Measurements from ENCODE around the gene USP34. TPM values are rescaled to one million over a fixed set of nuclear protein-coding genes. Genes with fewer than 3 reads are reported as not detected.

The USP34 gene
- total RNA-seq, 1 donor from 2014 or later = 43.5 TPM

DNA sequence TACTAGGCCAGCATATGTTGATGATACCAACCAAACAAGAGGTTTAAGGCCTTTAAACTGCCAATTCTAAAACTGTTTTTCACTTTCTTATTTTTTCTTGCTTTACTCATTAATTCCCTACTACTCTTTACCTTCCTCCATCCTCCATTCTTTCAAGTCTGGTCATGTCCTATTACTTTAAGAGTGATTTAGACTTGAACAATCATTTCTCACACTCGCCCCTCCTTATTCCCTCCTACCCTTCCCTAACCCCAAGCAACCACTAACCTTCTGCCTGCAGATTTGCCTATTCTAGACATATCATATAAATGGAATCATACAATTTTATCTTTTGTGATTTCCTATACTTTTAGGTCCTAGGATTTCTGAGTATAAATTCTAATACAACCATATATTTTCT lies 127.7 kb downstream of the USP34 start:
- intact Hi-C loops (cut with DNase I) = no loop called here
- DNase-seq (no peak), ATAC-seq (ENCODE audit: poor library complexity) (no peak)

DNA sequence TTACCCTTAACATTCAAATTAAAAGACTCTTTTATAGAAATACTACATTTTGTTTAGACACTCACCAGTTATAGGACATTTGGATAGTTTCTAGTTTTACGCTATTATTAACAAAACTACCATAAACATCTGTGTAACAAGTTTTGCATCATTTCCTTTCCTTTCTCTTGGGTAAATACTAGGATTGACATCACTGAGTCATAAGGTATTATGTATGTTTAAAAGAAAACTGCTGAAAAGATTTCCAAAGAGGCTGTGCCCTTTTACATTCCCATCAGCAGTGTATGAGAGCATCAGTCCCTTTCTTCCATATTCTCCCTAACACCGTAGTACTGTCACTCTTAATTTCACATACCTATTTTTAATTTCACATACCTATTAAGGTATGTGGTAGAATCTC lies 130.6 kb downstream of the USP34 start:
- intact Hi-C loops (cut with DNase I) = no loop called here
- ATAC-seq (ENCODE audit: poor library complexity) (no peak), DNase-seq (no peak)

DNA sequence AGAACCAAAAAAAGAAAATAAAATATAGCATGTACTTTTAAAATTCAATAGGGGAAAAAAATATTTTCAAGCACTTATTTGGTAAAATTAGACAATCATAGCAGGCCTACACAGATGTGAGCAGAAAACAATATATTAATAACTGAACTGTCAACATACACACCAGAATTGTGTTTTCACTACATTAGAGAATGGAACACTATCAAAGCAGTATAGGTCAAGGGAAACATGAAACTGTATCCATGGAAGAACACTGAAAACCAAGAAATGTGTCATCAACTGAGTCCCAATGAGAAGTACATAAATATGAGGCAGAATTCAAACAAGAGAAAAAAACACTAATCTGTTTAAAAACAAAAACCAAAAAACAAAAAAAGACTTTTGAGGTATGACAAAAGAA lies 132.4 kb downstream of the USP34 start:
- DNase-seq = no peak
- ATAC-seq (ENCODE audit: poor library complexity) = no peak
- intact Hi-C loops (cut with DNase I) = no loop called here

DNA sequence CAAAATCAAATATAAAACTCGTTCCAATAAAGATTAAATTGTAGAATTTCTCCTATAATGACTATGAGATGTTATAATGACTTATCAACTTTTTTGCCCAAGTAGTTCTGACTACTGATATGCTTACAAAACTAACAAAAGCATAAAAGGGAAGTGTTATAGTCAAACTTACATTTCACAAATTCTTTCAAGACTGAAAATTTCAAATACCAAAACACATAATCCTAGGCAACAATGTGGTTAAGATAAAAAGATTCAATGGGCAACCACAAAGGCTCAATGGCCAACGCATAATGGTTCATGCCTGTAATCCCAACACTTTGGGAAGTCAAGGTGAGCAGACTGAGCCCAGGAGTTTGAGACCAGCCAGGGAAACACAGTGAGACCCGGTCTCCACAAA lies 135.7 kb downstream of the USP34 start:
- DNase-seq = no peak
- ATAC-seq (ENCODE audit: poor library complexity) = no peak
- intact Hi-C loops (cut with DNase I) = no loop called here

DNA sequence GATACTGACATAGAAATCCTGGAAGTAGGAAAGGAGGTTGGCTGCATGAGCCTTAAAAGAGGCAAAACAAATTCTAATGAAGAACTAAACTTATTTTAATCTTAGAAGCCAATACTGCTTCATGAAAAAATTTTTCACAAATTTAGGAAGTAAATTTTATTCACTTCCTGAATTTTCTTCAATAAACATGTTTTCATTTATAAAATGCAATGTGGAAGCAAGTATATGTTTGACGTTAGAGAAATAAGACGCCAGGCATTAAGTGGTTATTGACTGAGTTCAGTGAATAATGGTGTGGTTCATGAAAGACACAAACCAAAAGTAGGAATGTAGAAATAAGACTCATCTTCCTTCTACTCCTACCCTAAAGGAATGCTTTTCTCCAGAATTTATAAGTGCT lies 136.4 kb downstream of the USP34 start:
- intact Hi-C loops (cut with DNase I) = no loop called here
- ATAC-seq (ENCODE audit: poor library complexity) = no peak
- DNase-seq = no peak

DNA sequence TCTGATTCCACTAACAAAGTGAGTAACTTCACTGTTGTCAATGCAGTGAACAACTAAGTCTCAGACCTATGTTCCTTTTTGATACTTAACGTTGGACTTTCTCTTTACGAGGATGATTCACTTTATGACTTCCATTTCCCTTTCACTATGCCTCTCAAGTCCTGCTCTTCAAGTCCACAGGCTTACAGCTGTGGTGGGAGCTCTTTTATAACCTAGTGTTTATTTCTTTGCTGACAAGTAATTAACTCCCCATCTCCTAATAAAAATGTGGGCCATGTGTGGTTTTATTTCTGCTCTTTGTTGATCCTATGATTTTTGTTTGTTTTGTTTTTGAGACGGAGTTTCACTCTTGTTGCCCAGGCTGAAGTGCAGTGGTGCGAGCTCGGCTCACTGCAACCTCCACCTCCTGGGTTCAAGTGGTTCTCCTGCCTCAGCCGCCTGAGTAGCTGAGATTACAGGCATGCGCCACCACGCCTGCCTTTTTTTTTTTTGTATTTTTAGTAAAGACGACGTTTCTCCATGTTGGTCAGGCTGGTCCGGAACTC lies 142.1 kb downstream of the USP34 start:
- DNase-seq (no peak), ATAC-seq (ENCODE audit: poor library complexity) (no peak)
- intact Hi-C loops (cut with DNase I) = no loop called here

DNA sequence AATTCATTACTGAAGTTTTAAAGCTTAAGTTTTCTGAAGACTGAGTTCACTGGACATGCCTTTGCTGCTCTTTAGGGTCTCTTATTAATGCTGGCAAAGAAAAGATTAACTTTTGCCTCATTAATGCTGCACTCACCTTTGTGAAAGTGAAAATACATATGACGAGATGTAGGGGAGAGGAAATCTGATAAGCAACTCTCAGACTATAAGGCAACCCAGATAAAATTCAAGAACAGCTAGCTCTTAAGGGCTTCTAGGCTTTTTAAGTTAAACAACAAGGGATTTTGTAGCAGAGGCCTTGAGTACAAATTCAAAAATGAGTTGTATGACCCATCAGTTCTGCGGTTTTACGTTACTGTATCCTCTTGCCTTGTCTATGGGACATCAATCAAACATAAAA lies 143.7 kb downstream of the USP34 start:
- no peak for ATAC-seq (ENCODE audit: poor library complexity)
- intact Hi-C loops (cut with DNase I) = no loop called here
- DNase-seq = no peak

DNA sequence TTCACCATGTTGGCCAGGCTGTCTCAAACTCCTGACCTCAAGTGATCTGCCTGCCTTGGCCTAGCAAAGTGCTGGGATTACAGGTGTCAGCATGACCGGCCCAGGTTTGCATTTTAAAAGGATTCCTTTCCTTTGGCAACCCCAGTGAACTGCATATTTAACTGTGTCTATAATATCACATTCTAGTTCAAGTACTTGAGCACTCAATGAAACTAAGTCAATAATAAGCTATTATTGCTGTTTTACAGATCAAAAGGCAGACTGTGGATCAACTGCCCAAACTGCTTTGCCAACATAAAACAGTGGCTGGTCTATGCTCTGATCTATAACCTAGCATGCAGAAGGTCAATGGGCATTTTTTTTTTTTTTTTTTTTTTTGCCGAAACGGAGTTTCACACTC lies 144.5 kb downstream of the USP34 start:
- intact Hi-C loops (cut with DNase I) = no loop called here
- ATAC-seq (ENCODE audit: poor library complexity) = no peak
- no peak for DNase-seq

DNA sequence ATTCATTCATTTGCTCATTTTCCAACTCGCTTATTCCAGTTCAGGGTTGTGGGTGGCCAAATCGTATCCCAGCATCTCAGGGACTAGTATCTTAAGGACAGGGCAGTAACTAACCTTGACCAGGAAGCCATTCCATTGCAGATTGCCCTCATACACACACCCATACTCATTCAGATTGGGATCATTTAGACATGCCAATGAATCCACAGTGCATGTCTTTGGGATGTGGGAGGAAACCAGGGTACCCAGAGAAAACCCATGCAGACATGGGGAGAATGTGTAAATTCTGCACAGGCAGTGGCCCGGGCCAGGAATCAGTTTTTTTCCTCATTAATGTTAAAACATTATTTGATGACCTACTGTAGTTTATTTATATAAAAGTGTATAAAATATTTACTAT lies 150.7 kb downstream of the USP34 start:
- ATAC-seq (ENCODE audit: poor library complexity) (no peak), DNase-seq (no peak)
- intact Hi-C loops (cut with DNase I) = no loop called here

DNA sequence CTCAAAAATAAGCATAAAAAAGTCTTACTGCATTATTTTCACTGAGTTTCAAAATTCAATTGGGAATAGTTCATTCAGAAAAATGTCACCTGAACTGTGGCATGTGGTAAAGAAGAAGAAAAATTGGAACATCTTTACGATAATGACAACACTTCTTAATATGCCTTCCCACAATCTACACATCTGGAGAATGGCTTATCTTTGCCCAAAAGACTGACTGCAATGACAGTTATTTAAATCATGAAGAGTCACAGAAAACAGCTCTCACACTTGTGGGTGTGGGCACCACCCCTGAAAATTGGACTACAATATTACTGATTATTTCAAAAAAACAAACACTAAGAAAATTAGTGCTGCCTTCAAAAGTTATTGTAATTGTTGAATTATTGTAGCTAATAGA lies 152.3 kb downstream of the USP34 start:
- ATAC-seq (ENCODE audit: poor library complexity) = no peak
- intact Hi-C loops (cut with DNase I) = no loop called here

DNA sequence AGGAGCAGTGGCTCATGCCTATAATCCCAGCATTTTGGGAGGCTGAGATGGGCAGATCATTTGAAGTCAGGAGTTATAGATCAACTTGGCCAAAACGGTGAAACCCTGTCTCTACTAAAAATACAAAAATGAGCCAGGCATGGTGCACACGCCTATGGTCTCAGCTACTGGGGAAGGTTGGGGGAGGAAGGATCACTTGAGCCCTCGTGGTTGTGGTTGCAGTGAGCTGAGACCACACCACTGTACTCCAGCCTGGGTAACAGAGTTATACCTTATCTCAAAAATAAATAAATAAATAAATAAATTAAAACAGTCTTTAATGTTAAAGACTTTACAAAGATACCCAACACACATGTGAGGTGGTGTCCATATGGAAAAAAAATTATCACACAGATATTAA lies 174.9 kb downstream of the USP34 start:
- intact Hi-C loops (cut with DNase I) = no loop called here
- ATAC-seq (ENCODE audit: poor library complexity) (no peak), DNase-seq (no peak)

More for the DNA sequence above, 152.3 kb downstream of the USP34 start:
- no peak for DNase-seq

DNA sequence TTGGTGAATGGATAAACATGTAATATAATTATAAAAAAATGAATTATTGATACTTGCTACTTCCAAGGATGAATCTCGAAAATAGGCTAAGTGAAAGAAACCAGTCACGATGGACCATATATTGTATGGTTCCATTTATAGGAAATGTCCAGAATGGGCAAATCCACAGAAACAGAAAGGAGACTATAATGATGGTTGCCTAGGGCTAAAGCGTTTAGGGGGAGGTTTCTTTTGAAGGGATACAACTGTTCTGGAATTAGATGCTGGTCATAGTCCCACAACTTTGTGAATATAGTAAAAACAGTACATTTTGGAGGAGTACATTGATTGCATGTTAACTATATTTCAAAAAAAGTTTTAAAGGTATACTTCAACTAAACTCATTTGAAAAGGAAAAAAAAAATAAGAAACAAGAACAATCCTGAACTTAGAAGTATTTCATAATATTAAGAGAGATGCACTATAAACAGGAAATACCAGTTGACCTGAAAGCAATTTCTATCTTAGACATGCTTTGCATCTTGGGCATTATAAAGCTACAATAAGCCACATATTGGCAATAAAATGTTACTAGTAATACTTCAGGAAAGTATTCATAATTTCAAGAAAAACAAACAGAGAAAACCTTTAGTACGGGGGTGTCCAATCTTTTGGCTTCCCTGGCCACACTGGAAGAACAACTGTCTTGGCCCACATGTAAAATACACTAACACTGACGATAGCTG lies 178.9 kb downstream of the USP34 start:
- intact Hi-C loops (cut with DNase I) = no loop called here
- ATAC-seq (ENCODE audit: poor library complexity) (no peak), DNase-seq (no peak)

DNA sequence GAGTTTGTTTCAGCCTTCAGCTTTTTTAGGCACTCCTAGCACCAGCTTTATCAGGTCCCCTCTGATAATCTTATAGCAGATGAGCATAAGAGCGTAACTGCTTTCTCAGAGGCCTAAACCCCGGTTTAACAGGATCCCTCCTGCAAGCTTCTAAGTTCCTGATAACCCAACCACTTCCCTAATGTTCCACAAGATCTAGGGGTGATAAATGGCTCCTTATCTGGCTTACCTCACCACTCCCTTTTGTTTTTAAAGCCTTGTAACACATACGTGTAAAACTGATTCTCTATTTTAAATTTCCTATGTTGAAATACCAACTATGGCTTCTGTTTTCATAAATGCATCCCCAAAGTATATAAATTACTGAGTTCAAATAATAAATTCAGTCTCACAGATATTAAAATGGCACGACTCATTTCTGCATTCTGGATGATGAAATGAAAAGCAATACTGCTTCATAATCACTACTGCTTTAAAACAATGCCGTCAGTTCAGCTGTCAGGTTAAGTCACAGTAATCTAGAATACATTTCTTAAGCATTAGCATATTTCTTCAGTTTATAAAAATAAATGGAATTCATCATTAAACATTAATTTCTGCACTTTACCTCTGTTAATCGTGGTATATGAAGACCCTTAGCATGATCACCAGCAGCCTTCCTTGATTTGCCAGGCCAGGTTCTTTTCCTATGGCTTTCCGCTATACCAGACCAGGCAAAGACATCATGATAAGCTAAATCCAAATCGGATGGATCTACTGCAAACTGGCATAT lies 182.6 kb downstream of the USP34 start:
- ATAC-seq (ENCODE audit: poor library complexity) = no peak
- no peak for DNase-seq
- intact Hi-C loops (cut with DNase I) = no loop called here

DNA sequence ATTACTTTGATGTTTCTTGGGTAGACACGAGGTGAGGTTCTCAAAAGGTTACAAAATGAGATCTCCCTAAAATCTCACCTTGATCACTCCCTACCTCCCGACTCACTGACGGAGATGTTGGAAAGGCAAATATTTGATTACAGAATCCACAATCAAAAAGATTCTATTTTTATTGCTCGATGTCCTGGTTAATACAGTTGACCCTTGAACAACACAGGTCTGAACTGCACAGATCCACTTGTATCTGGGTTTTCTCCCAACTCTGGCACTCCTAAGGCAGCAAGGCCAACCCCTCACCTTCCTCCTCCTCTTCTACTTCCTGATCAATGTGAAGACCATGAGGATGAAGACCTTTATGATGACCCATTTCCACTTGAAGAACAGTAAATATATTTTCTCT lies 183.6 kb downstream of the USP34 start:
- intact Hi-C loops (cut with DNase I) = no loop called here
- ATAC-seq (ENCODE audit: poor library complexity) = no peak
- no peak for DNase-seq

DNA sequence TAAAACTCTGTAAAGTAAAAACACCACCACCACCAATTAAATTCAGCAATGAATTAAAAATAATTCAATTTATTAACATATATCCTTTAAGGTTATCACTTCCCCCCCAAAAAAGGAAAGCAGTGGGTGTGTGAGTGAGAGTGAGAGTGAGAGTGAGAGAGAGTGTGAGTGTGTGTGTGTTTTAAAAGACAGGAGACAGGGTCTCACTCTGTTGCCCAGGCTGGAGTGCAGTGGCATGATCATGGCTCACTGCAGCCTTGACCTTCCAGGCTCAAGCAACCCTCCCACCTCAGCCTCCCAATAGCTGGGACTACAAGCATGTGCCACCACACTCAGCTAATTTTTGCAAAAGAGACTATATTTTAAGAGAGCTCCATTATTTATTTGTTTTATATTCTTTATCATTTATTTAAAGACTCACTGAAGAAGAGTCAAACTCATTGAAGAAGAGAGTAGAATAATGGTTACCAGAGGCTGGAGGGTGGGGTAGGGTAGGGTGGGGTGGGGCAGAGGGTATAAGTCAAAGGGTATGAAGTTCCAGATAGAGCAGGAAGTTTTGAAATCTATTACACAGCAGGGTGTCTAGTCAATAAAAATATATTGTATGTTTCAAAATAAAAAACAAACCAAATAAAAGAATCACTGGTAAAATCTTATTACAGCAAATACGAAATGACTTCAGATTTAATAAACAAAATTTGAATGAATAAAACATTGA lies 187.3 kb downstream of the USP34 start:
- DNase-seq (no peak), ATAC-seq (ENCODE audit: poor library complexity) (no peak)
- intact Hi-C loops (cut with DNase I) = no loop called here

DNA sequence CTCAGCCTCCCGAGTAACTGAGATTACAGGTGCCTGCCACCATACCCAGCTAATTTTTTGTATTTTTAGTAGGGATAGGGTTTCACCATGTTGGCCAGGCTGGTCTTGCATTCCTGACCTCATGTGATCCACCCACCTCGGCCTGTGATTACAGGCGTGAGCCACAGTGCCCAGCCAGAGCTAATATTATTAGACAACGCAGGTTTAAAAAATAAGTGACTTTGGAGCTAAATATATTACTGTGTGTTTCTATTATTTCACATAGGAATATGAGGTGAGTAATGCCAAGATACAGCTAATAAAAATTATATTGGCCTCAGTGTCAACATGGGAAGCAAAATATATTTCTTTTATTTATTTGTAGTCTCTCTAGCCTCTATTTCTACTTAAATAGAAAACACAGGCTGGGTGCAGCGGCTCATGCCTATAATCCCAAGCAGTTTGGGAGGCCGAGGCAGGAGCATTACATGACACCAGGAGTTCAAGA lies 188.7 kb downstream of the USP34 start:
- no peak for DNase-seq
- intact Hi-C loops (cut with DNase I) = no loop called here
- ATAC-seq (ENCODE audit: poor library complexity) = no peak

DNA sequence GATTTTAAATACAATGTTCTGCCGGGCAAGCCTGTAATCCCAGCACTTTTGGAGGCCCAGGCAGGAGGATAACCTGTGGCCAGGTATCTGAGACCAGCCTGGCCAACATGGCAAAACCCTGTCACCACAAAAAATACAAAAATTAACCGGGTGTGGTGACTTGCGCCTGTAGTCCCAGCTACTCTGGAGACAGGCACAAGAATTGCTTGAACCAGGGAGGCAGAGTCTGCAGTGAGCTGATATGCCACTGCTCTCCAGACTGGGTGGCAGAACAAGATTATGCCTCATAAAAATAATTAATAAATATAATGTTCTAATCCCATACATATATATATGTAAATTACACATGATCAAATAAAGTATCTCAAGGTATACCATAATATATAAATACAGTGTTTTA lies 189.6 kb downstream of the USP34 start:
- intact Hi-C loops (cut with DNase I) = no loop called here
- ATAC-seq (ENCODE audit: poor library complexity) = no peak
- no peak for DNase-seq

DNA sequence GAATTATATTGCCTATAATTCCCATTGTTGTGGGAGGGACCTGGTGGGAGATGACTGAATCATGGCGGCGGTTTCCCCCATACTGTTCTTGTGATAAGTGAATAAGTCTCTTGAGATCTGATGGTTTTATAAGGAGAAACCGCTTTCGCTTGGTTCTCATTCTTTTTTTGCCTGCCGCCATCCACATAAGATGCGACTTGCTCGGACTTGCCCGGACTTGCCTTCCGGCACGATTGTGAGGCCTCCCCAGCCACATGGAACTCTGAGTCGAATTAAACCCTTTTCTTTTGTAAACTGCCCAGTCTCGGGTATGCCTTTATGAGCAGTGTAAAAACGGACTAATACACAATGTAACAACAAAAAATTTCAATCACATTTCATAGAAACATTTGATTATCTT lies 193.1 kb downstream of the USP34 start:
- no peak for DNase-seq
- intact Hi-C loops (cut with DNase I) = no loop called here
- ATAC-seq (ENCODE audit: poor library complexity) = no peak

DNA sequence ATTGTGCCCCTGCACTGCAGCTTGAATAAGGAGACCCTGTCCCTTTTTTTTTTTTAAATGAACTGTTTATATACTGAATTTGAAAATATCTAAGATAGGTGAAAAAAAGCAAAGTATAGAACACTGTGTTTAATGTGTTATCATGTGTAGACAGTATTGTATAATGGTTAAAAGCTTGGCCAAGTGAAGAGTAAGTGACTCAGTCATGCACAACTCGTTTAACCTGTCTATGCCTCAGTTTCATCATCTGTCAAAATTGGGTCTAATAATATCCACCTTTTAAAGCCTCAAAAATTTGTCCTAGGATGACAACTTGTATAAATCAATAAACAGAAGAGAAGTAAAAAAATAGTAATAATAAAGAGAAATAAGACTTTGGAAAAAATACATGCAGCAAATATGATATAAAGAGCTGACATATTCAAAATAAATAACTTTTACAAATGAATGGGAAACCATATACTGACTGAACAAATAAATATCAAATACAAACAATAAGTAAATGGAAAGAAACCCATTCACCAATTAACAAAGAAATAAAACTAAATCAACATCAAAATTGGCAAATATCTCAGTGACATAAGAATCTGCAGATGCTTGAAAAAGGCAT lies 195.2 kb downstream of the USP34 start:
- ATAC-seq (ENCODE audit: poor library complexity) = no peak
- intact Hi-C loops (cut with DNase I) = no loop called here

More for the DNA sequence above, 195.2 kb downstream of the USP34 start:
- no peak for DNase-seq

All from Right ventricle myocardium superior (tissue), 1 donor.